Non-pigmented ciliary epithelial cell (primary cell): ENCODE results near the gene EID2B.

ENCODE experiments used
- DNase-seq: peaks from one replicate; pipeline ENCODE4 v3.0.0-alpha.2; 2010; ENCODE audit warnings: low read depth

Gene EID2B

GRCh38 chr19:39532233-39533002 is at the start of gene EID2B:
Gene EID2B (minus strand): TSS chr19:39532852. CDS start chr19:39532802, 50 bp downstream.
- peak; percentile 73 for DNase-seq

- DNase-seq = no peak
Observed at GRCh38 chr19:39582442-39582841, 49.8 kb upstream of the EID2B start.

GRCh38 chr19:39568604-39569003 is 36.0 kb upstream of the EID2B start:
- no peak for DNase-seq

- DNase-seq = no peak
Observed at GRCh38 chr19:39566064-39566463, 33.4 kb upstream of the EID2B start.

GRCh38 chr19:39563408-39563807 is 30.8 kb upstream of the EID2B start:
- DNase-seq = no peak

DNA sequence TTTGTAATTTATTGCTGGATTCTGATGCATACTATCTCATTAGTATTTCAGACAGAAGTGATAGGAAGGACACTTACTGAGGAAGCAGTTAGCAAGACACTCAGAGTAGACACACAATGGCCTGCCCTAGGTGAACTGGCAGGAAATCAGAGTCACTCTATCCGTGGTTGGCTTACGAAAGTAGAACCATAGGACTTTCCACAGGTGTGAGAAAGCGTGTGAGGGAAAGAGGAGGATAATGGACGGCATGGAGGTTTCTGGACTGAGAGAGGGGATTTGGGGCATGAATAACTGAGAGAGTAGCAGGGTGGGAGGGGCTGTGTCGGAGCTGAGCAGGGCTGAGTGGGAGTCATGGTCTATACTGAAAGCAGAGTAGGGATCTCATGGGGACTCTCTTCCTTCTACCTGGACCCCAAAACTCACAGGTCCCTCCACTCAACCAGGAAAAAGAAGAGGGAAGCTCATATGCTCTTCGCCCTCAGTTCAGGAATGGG is 26.0 kb upstream of the EID2B start:
- no peak for DNase-seq

- DNase-seq = no peak
Observed at GRCh38 chr19:39557811-39558623, 25.4 kb upstream of the EID2B start.

- DNase-seq = no peak
Observed at GRCh38 chr19:39555883-39556282, 23.2 kb upstream of the EID2B start.

DNA sequence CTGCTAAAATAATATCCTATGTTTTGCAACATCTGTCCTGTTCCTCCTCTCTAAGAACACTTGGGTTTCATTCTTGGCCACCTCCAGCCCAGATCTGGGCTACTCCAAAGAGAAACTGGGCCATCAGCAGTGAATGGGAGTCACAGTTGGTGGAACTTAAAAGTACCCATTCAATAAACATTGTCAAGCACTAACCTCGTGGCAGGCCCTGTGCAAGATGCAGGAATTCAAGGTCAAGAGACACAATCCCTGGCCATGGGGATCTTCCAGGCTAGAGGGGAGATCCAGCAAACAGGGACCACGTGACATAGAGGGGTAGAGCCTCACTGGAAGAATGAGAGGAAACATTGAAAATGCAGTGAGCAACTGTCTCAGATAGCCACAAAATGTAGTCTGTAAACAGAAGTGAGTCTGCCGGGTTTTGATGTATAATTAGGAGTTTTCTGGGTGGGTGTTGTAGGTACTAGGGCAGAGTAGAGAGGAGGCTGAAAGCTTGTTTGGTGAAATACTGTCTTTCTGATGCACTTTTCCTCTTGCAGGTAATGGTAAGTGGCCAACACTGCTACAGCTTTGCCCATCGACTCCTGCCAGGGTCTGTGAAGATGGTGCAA is 22.2 kb upstream of the EID2B start:
- no peak for DNase-seq

DNA sequence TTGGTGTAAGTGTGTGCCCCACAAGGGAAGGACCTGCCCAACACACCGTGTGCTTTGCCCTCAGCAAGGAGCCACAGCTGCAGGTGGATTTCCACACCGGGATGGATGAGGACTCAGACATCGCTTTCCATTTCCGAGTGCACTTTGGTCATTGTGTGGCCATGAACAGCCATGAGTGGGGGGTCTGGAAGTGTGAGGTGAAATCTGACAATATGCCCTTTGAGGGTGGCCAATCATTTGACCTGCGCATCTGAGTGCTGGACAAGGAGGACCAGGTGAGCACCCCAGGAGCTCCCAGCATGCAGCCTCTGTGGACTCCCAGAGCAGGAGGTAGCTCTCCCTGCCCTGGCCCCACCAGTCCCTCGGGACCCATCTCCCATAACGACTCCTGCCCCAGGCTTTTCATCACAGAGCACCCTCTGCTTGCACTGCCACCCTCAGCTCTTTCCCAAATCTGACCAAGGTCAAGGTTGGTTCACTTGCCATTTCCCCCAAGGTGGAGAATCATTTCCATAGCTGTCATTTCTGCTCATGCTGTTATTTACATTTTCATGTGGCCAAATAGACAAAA is 20.5 kb upstream of the EID2B start:
- no peak for DNase-seq

GRCh38 chr19:39550197-39550596 is 17.5 kb upstream of the EID2B start:
- no peak for DNase-seq

- DNase-seq = no peak
Observed at GRCh38 chr19:39546599-39546998, 13.9 kb upstream of the EID2B start.

- DNase-seq = no peak
Observed at GRCh38 chr19:39544911-39545310, 12.3 kb upstream of the EID2B start.

GRCh38 chr19:39544226-39544903 is 11.7 kb upstream of the EID2B start:
- no peak for DNase-seq

DNA sequence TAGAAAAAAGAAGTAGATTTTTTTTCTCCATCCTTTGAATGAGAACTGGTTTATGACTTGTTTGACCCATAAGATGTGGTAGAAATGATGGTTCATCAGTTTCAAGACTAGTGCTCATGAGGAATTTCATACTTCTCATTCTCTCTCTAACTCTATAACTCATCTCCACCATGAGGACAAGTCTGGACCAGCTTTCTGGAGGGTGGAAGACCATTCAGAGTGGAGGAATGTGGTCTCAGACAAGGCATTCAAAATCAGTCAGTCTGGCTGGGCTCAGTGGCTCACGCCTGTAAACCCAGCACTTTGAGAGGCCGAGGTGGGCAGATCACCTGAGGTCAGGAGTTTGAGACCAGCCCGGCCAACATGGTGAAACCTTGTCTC is 10.8 kb upstream of the EID2B start:
- DNase-seq = no peak

- no peak for DNase-seq
Observed at GRCh38 chr19:39542206-39542605, 9.6 kb upstream of the EID2B start.

DNA sequence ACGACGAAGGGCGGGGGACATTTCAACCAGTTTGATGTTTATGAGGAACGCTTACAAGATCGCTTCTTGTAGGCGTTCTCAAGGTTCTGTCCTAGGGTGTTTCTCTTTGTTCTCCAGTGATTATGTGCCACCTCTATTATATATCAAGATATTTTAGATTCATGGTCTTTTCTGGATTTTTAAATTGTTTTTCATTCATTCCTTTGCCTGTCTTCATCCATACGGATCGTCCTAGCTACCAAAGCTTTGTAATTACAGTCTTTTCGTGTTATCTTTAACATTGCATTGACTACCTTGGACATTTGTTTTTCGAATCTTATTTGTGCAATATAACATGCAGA is 7.7 kb upstream of the EID2B start:
- no peak for DNase-seq

DNA sequence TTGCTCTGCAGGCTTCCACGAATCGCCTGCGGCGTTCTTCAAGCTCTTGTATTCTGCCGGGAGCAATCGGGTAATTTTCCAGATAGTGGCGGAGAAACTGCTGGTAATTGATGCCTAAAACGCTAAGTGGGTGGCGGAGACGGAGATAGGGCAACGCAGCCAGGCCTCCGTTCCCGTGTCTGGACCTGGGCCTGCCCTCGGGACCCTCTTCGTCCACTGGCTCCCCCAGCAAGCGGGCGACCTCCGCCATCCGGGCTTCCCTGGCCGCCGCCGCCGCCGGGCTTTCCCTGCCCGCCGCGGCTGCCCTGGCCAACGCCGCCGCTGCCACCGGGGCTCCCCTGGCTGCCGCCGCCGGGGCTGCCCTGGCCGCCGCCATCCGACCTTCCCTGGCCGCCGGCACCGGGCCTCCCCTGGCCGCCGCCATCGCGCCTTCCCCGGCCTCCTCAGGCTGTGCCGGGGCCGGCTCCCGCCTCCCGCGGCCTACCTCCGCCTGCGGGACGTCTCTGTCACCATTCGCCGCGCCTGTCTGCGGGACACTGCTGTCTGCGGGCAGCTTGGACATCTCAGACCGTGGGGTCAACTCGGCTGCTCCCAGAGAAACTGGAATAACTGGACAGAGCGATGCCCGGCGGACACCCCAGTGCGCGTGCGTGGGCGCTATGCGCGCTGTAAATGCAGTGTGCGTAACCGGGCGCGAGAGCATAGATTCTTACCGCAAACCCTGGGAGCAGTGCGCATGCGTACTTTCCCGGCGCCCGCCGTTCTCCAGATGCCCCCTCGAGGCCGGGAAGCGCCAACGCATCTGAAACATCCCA is 7.1 kb upstream of the EID2B start, which contains the start of gene EID2:
TSS of gene EID2 (minus strand) at position 644 of the 815 bp plus-strand sequence. CDS start at position 562, 82 bp downstream.
- DNase-seq = peak; percentile 60

GRCh38 chr19:39539165-39539517 is 6.5 kb upstream of the EID2B start:
- DNase-seq = peak; percentile 20

GRCh38 chr19:39533791-39534190 is 1.1 kb upstream of the EID2B start:
- DNase-seq = no peak

- no peak for DNase-seq
Observed at GRCh38 chr19:39533003-39533512, 406 bp upstream of the EID2B start.
